Right atrium auricular region (tissue), 2 donors: ENCODE results near the gene TMEM184B. TPM values are rescaled to one million over a fixed set of nuclear protein-coding genes. Genes with fewer than 3 reads are reported as not detected.

Experiments used
- DNase-seq: peaks from one replicate; pipeline ENCODE4 v3.0.0-alpha.2; 2019; ENCODE audit warnings: low spot score
- H3K27ac ChIP-seq, 2 donors: fragments of 200-600 bp; sonication (generic); 1 replicate in 1 of 2; 2 replicates in 1 of 2; pipeline ENCODE4 v1.5.1; 2016 to 2019
- H3K27me3 ChIP-seq, 2 donors: fragments of 200-600 bp; sonication (generic); one replicate each; pipeline versions ENCODE4 v1.5.1 to v1.6.0; 2017 to 2019
- H3K36me3 ChIP-seq: fragments of 200-600 bp; sonication (generic); one replicate; pipeline ENCODE4 v1.5.1; 2016
- H3K4me1 ChIP-seq, 2 donors: fragments of 200-600 bp; sonication (generic); one replicate each; pipeline versions ENCODE4 v1.5.1 to v1.6.0; 2017 to 2019
- H3K4me3 ChIP-seq, 2 donors: fragments of 200-600 bp; sonication (generic); 1 replicate in 1 of 2; 2 replicates in 1 of 2; pipeline ENCODE4 v1.5.1; 2017 to 2019; ENCODE audit warnings: mild to moderate bottlenecking in 1 of 2, moderate library complexity in 1 of 2
- H3K9me3 ChIP-seq, 2 donors: fragments of 200-600 bp; sonication (generic); one replicate each; pipeline ENCODE4 v1.5.1; 2019
- CTCF ChIP-seq, 2 donors: fragments of 200-600 bp; sonication (generic); IDR thresholded peaks; one replicate each; pipeline ENCODE4 v1.5.1; 2019; ENCODE audit warnings: antibody characterized with exemption in 2 of 2
- total RNA-seq, 2 donors: library from RNA; depleted of rRNA; stranded (reverse); fragments of >200 nt; gene quantifications; one replicate each; pipeline ENCODE4 v1.1.0, GENCODE V29; 2016

The TMEM184B gene
- total RNA-seq, 2 donors from 2014 or later, result 51.2 to 76.1 TPM

DNA sequence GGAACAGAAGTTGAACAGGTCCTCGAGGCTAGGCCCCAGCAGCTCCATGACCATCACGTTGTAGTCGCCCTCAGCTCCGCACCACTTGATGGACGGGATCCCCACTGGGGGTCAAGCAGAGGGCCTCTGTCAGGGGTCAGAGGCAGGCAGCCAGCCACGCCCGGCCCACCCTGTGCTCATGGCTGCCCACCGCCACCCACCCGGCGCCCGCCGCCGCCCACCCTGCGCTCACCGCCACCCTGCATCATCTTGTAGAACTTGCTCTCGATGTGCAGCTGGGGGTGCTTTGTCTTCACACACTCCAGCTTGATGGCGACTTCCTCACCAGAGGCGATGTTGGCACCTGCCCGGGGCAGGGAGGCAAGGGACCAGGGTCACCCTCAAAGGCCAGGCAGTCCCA is 30.1 kb upstream of the TMEM184B start:
- H3K27ac ChIP-seq, result peak overlapping the region; percentile 56 to 65
- H3K4me3 ChIP-seq, result no peak overlapping the region
- peaks cover 56% of the 10 kb centered on the region for H3K36me3 ChIP-seq
- no peak for DNase-seq
- no peak for TF ChIP-seq CTCF (IDR thresholded peaks at IDR 0.05)
- no peaks in the 10 kb centered on the region for H3K9me3 ChIP-seq
- H3K27me3 ChIP-seq, result no peaks in the 10 kb centered on the region
- peaks cover 0 to 59% of the 10 kb centered on the region in 2 donors for H3K4me1 ChIP-seq

GRCh38 chr22:38300946-38301345 is 28.1 kb upstream of the TMEM184B start:
- peaks cover 75% of the 10 kb centered on the region for H3K36me3 ChIP-seq
- H3K4me1 ChIP-seq, result peaks cover 0 to 44% of the 10 kb centered on the region in 2 donors
- H3K4me3 ChIP-seq, result no peak overlapping the region
- no peaks in the 10 kb centered on the region for H3K9me3 ChIP-seq
- H3K27ac ChIP-seq, result no peak overlapping the region
- no peak for DNase-seq
- no peak for TF ChIP-seq CTCF (IDR thresholded peaks at IDR 0.05)
- H3K27me3 ChIP-seq, result no peaks in the 10 kb centered on the region

DNA sequence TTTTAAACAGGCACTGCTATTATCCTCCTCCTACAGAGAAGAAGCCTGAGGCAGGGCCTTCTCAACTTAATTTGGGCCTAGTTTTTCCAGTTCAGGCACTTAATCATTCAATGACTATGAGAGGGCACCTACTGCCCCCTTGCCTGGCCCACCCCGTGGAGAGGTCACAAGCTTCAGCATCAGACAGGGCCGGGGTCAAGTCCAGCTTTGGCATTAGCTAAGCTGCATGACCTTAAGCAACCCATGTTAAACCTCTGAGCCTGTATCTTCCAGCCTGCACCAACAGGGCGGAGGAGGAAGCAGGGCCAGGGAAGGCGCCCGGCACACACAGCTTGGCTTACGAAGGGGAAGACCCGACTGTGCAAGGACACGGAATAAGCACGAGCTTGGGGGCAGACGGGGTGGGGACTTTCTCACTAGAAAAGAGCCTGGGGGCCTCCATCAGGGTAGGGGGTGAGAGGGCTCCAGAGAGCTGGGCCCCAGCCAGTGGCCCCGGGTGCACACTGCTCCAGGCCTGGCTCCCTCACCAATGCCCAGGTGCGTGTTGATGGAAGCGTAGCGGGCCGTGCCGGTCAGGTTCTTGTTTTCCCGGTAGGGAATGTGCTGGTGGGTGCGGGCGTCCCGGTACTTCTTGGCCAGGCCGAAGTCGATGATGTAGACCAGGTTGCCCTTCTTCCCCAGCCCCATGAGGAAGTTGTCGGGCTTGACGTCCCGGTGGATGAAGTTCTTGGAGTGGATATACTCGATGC is 27.6 kb upstream of the TMEM184B start:
- H3K27ac ChIP-seq, result no peak overlapping the region
- peaks cover 0 to 38% of the 10 kb centered on the region in 2 donors for H3K4me1 ChIP-seq
- H3K9me3 ChIP-seq, result no peaks in the 10 kb centered on the region
- no peaks in the 10 kb centered on the region for H3K27me3 ChIP-seq
- H3K36me3 ChIP-seq, result peaks cover 81% of the 10 kb centered on the region
- DNase-seq, result no peak
- no peak overlapping the region for H3K4me3 ChIP-seq
- TF ChIP-seq CTCF (IDR thresholded peaks at IDR 0.05), result no peak

DNA sequence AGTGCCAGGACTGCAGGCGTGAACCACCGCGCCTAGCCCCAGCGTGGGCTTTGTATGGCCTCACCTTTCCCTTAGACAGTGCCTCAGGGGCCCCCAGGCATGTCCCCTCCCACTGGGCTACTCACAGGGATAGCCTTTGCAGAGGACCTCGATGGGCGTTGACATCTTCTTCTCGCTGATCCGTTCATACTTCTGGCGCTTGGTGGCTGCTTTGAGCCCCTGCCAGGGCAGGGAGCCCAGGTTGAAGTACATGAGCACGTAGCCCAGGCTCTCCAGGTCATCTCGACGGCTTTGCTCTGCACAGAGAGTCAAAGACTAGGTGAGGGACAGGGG is 26.9 kb upstream of the TMEM184B start:
- Histone ChIP-seq H3K9me3 (no peaks in the 10 kb centered on the region), H3K4me3 (no peak overlapping the region), H3K4me1 (peaks cover 0 to 33% of the 10 kb centered on the region in 2 donors), H3K36me3 (peaks cover 88% of the 10 kb centered on the region), H3K27me3 (no peaks in the 10 kb centered on the region), H3K27ac (no peak overlapping the region)
- no peak for DNase-seq
- no peak for TF ChIP-seq CTCF (IDR thresholded peaks at IDR 0.05)

- no peaks in the 10 kb centered on the region for H3K27me3 ChIP-seq
- H3K9me3 ChIP-seq, result no peaks in the 10 kb centered on the region
- TF ChIP-seq CTCF (IDR thresholded peaks at IDR 0.05), result peak; percentile 17 to 47
- no peak overlapping the region for H3K27ac ChIP-seq
- DNase-seq, result no peak
- H3K4me3 ChIP-seq, result no peak overlapping the region
- peaks cover 100% of the 10 kb centered on the region for H3K36me3 ChIP-seq
- H3K4me1 ChIP-seq, result peaks cover 0 to 23% of the 10 kb centered on the region in 2 donors
Observed at GRCh38 chr22:38298312-38299005, 25.6 kb upstream of the TMEM184B start.
